Measurements from ENCODE around the gene AAR2. TPM values are rescaled to one million over a fixed set of nuclear protein-coding genes. Genes with fewer than 3 reads are reported as not detected.

Gene AAR2
- total and polyA plus RNA-seq, 2 experiments from 2014 or later, result 34.3 to 35.4 TPM

DNA sequence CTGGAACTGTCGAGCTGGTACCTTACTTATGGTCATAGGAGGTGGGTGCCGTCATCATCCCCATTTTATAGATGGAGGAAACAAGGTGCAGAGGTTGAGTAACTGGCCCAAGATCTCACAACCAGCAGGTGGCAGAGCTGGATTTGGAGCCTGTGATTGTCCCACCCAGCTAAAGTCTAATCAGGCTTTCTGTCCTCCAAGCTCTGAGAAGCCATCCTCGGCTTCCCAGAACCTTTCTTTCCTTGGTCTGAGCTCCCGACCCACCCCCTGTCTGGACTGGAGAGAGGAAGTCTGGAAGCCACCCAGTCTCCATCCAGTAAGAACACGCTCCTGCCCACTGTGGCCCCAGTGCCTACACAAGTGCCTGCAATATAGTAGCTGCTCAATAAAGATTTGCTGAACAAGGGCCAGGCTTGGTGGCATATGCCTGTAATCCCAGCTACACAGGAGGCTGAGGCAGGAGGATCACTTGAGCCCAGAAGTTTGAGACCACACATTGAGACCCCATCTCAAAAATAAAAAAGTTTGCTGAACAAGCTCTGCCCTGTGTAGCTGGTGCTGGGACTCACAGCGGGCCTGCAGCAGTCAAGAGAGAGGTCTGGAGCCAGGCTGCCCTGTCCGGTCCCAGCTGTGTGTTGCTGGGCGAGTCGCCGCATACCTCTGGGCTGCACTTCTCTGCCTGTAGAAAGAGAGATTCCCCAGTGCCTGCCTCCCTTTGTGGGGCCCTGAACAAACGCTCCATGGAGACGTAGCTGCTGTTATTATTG lies 37.3 kb downstream of the AAR2 start:
- H2AFZ ChIP-seq, result no peak overlapping the region
- 39 to 43% methylated on average over 12 of the region's 12 CpGs for WGBS, 2 experiments (ENCODE audit: low coverage in 1 of 2, low lambda C conversion rate in 2 of 2, missing lambda C conversion rate in 2 of 2)
- no peaks in the 10 kb centered on the region for H3K4me1 ChIP-seq (ENCODE audit: insufficient read depth)
- no peak for TF ChIP-seq EZH2 (IDR thresholded peaks at IDR 0.05; ENCODE audit: insufficient read depth, poor library complexity, severe bottlenecking)
- no peak overlapping the region for H3K27ac ChIP-seq
- H3K9me3 ChIP-seq (ENCODE audit: low read depth), result no peaks in the 10 kb centered on the region
- peak; percentile 47 for DNase-seq
- H3K36me3 ChIP-seq (ENCODE audit: low read depth), result no peaks in the 10 kb centered on the region
- no peaks in the 10 kb centered on the region for H3F3A ChIP-seq (ENCODE audit: insufficient read depth)
- in situ Hi-C loops (cut with MboI), result no loop called here
- no peaks in the 10 kb centered on the region for H3K79me2 ChIP-seq (ENCODE audit: insufficient read depth)
- H3K9me2 ChIP-seq (ENCODE audit: insufficient read depth), result no peaks in the 10 kb centered on the region
- H3K4me2 ChIP-seq (ENCODE audit: unreplicated experiment), result no peak overlapping the region
- peaks cover 42% of the 10 kb centered on the region for H3K27me3 ChIP-seq (replicated peaks; ENCODE audit: insufficient read depth)
- no peaks in the 10 kb centered on the region for H4K20me1 ChIP-seq (ENCODE audit: insufficient read depth)
- no peak overlapping the region for H3K9ac ChIP-seq
- H3K4me3 ChIP-seq, result no peak overlapping the region

DNA sequence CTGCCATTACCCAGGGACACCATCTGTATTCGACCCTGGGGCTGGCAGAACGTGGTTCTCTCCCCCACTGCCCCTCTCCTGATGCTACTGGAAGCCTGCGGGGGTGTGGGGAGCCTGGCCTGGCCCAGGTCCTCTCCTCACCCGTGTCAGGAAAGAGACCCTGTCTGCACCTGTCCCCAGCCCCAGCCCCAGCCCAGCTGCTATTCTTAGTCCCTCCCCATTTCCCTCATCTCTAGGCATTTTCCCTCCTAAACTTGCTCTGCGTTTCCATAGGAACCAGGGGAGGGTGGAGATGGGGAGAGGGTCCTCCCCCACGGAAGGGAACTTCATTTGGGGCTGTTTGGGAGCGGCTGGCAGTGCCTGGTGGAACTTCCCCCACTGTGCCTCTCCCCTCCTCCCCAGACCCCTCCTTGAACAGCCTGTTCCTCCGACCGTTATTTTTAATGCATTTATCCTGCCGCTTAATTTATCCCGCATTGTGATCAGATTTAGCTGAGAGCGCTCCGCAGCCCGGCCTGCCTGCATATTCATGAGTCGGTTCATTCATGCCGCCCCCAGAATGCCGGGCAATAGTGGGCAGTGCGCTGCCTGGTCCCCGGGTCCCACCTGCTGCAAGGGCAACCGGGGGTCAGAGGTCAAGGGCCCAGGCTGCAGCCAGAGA lies 38.0 kb downstream of the AAR2 start:
- Histone ChIP-seq H3K27ac (no peak overlapping the region), H3K4me2 (ENCODE audit: unreplicated experiment) (no peak overlapping the region), H3K36me3 (ENCODE audit: low read depth) (no peaks in the 10 kb centered on the region), H3K79me2 (ENCODE audit: insufficient read depth) (no peaks in the 10 kb centered on the region), H3K4me1 (ENCODE audit: insufficient read depth) (no peaks in the 10 kb centered on the region), H2AFZ (no peak overlapping the region), H3K9me3 (ENCODE audit: low read depth) (no peaks in the 10 kb centered on the region), H3K9me2 (ENCODE audit: insufficient read depth) (no peaks in the 10 kb centered on the region), H3F3A (ENCODE audit: insufficient read depth) (no peaks in the 10 kb centered on the region), H4K20me1 (ENCODE audit: insufficient read depth) (no peaks in the 10 kb centered on the region), H3K9ac (no peak overlapping the region), H3K4me3 (no peak overlapping the region), H3K27me3 (replicated peaks; ENCODE audit: insufficient read depth) (peaks cover 47% of the 10 kb centered on the region)
- in situ Hi-C loops (cut with MboI), result no loop called here
- no peak for DNase-seq
- TF ChIP-seq EZH2phosphoT487 (IDR thresholded peaks at IDR 0.05; ENCODE audit: insufficient read depth, low read depth), result no peak
- no peak for TF ChIP-seq EZH2 (IDR thresholded peaks at IDR 0.05; ENCODE audit: insufficient read depth, poor library complexity, severe bottlenecking)
- 15 to 22% methylated on average over 20 of the region's 20 CpGs for WGBS, 2 experiments (ENCODE audit: low coverage in 1 of 2, low lambda C conversion rate in 2 of 2, missing lambda C conversion rate in 2 of 2)

DNA sequence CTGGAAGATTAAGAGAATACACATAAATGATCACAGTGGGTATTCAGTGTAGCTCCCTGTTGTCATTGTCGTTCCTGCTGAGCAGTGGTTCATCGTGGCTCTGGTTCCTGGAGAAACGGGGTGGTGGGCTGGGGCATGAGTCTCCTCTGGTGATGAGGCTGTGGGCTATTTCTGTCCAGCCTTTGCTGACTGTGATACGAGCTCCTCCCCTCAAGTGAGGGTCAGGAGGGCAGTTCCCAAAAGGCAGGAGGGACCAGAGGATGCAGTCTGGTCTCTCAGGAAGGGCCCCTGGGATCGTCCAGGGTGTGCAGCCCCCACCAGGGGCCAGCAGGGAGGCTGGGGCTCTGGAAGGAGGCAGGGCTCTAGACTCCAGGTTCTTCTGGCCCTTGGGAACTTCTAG lies 38.7 kb downstream of the AAR2 start:
- in situ Hi-C loops (cut with MboI), result no loop called here
- Histone ChIP-seq H3F3A (ENCODE audit: insufficient read depth) (no peaks in the 10 kb centered on the region), H3K9me2 (ENCODE audit: insufficient read depth) (no peaks in the 10 kb centered on the region), H3K4me1 (ENCODE audit: insufficient read depth) (no peaks in the 10 kb centered on the region), H2AFZ (no peak overlapping the region), H3K9ac (no peak overlapping the region), H3K27ac (no peak overlapping the region), H3K4me2 (ENCODE audit: unreplicated experiment) (no peak overlapping the region), H3K4me3 (no peak overlapping the region), H3K36me3 (ENCODE audit: low read depth) (no peaks in the 10 kb centered on the region), H3K79me2 (ENCODE audit: insufficient read depth) (no peaks in the 10 kb centered on the region), H3K9me3 (ENCODE audit: low read depth) (no peaks in the 10 kb centered on the region), H3K27me3 (replicated peaks; ENCODE audit: insufficient read depth) (peaks cover 54% of the 10 kb centered on the region), H4K20me1 (ENCODE audit: insufficient read depth) (no peaks in the 10 kb centered on the region)
- WGBS, 2 experiments (ENCODE audit: low coverage in 1 of 2, low lambda C conversion rate in 2 of 2, missing lambda C conversion rate in 2 of 2), result 34 to 35% methylated on average over 5 of the region's 5 CpGs
- TF ChIP-seq EZH2 (IDR thresholded peaks at IDR 0.05; ENCODE audit: insufficient read depth, poor library complexity, severe bottlenecking) (no peak), EZH2phosphoT487 (IDR thresholded peaks at IDR 0.05; ENCODE audit: insufficient read depth, low read depth) (no peak)
- no peak for DNase-seq

DNA sequence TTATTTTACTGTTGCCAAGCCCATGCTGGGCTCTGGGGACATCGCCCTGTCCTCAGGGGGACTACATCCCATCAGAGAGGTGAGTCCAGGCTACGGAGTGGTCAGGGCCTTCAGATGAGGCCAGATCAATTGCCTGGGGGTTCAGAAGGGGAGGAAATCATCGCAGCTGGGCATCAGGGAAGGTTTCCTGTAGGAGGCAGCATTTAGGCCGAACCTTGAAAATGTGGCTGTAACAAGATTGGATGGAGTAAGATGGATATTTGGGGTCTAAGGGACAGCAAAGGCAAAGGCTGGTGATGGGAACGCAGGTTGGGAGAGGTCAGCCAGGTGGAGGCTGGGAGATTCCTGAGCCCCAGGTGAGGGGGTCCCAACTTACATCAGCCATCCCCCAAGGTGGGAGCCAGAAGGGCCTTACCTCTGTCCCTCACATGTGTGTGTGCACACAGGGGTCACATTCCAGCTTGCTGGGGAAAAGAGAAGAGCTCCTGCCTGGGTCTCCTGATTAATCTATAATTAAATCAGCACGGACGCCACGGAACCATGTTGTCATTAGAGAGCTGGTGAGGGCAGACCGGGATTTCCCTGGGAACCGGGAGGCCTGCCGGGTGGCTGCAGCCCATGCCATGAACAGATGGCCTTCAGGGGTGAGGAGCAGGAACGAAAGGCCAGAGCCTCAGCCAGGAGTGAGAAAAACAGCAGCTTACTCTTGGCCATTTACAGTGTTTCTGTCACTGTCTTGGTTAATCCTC lies 39.3 kb downstream of the AAR2 start:
- H3K9ac ChIP-seq, result no peak overlapping the region
- H3F3A ChIP-seq (ENCODE audit: insufficient read depth), result no peaks in the 10 kb centered on the region
- H3K79me2 ChIP-seq (ENCODE audit: insufficient read depth), result no peaks in the 10 kb centered on the region
- H3K27ac ChIP-seq, result no peak overlapping the region
- H3K36me3 ChIP-seq (ENCODE audit: low read depth), result no peaks in the 10 kb centered on the region
- no peak overlapping the region for H2AFZ ChIP-seq
- TF ChIP-seq EZH2 (IDR thresholded peaks at IDR 0.05; ENCODE audit: insufficient read depth, poor library complexity, severe bottlenecking), result no peak
- no peak for TF ChIP-seq EZH2phosphoT487 (IDR thresholded peaks at IDR 0.05; ENCODE audit: insufficient read depth, low read depth)
- WGBS, 2 experiments (ENCODE audit: low coverage in 1 of 2, low lambda C conversion rate in 2 of 2, missing lambda C conversion rate in 2 of 2), result 37 to 41% methylated on average over 12 of the region's 12 CpGs
- in situ Hi-C loops (cut with MboI), result no loop called here
- no peak overlapping the region for H3K4me2 ChIP-seq (ENCODE audit: unreplicated experiment)
- no peaks in the 10 kb centered on the region for H4K20me1 ChIP-seq (ENCODE audit: insufficient read depth)
- H3K9me3 ChIP-seq (ENCODE audit: low read depth), result no peaks in the 10 kb centered on the region
- no peak for DNase-seq
- peaks cover 54% of the 10 kb centered on the region for H3K27me3 ChIP-seq (replicated peaks; ENCODE audit: insufficient read depth)
- H3K9me2 ChIP-seq (ENCODE audit: insufficient read depth), result no peaks in the 10 kb centered on the region
- H3K4me3 ChIP-seq, result no peak overlapping the region
- no peaks in the 10 kb centered on the region for H3K4me1 ChIP-seq (ENCODE audit: insufficient read depth)

Measured in GM23248 (cell line).